G401 (cell line): Measurements from ENCODE around the gene TMED8. TPM values are rescaled to one million over a fixed set of nuclear protein-coding genes. Genes with fewer than 3 reads are reported as not detected.
A peak's percentile ranks its signal among the peaks of the same experiment; 100 is the strongest.
"Not testable (repeated sequence)": the region's sequence is repeated elsewhere in the genome, so short reads cannot be mapped to it uniquely, and the experiment has no call there.

Experiments used
- DNase-seq: peaks from one replicate; pipeline ENCODE4 v3.0.0-alpha.2; 2015; ENCODE audit warnings: low spot score
- in situ Hi-C: cut with HindIII; loops from 2 replicates; pipeline ENCODE4 v1.10.0; 2016; ENCODE audit warnings: low sequenced_read_pairs, mixed read lengths
- total RNA-seq: library from RNA; depleted of rRNA; stranded (reverse); fragments of >200 nt; shearing (Covaris generic); gene quantifications from 2 replicates; pipeline ENCODE4 v1.2.3, GENCODE V29; 2014

Gene TMED8
- total RNA-seq, 1 experiment from 2014 or later: 6.1 TPM

- in situ Hi-C loops: no loop called here
- peak; percentile 3 for DNase-seq
Measured at GRCh38 chr14:77372304-77372841, 4.5 kb downstream of the TMED8 start.

- no peak for DNase-seq
- in situ Hi-C loops: no loop called here
Measured at GRCh38 chr14:77369285-77369684, 7.6 kb downstream of the TMED8 start.

- in situ Hi-C loops: no loop called here
- no peak for DNase-seq
Measured at GRCh38 chr14:77364146-77364545, 12.7 kb downstream of the TMED8 start.

DNA sequence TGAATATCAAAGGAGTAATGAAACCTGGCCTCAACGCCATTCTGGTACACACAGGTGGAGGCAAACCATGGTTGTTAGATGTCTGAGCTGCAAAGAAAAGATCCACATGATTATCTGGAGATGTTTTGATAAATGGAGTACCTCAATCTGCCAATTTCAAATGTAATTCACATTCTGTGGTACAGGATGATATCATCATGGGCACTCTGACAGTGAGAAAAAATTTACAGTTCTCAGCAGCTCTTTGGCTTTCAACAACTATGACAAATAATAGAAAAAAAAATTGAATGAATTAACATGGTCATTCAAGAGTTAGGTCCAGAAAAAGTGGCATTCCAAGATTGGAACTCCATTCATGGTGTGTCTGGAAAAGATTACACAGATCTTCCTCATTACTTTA lies 17.3 kb downstream of the TMED8 start:
- DNase-seq: no peak
- in situ Hi-C loops: no loop called here

- no peak for DNase-seq
- in situ Hi-C loops: no loop called here
Measured at GRCh38 chr14:77356899-77357298, 20.0 kb downstream of the TMED8 start.

DNA sequence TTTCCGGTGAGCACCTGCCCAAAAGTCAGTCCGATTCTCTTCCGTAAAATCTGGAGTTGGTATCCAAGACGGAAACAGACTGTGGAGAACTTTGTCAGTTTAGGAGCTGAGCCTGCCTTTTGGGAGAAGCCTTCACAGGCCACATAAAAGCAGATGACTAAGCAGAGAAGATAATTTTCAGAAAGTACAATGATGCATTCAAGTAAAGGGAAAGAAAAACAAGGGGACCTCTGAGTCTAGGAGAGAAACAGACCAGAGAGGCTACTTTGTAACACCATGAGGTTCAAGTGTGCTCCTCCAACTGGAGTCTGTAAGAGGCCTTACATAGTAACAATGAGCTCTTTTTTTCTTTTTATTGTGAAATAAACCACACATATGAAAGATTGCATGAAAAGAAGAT lies 21.1 kb downstream of the TMED8 start:
- in situ Hi-C loops: no loop called here
- DNase-seq: no peak

DNA sequence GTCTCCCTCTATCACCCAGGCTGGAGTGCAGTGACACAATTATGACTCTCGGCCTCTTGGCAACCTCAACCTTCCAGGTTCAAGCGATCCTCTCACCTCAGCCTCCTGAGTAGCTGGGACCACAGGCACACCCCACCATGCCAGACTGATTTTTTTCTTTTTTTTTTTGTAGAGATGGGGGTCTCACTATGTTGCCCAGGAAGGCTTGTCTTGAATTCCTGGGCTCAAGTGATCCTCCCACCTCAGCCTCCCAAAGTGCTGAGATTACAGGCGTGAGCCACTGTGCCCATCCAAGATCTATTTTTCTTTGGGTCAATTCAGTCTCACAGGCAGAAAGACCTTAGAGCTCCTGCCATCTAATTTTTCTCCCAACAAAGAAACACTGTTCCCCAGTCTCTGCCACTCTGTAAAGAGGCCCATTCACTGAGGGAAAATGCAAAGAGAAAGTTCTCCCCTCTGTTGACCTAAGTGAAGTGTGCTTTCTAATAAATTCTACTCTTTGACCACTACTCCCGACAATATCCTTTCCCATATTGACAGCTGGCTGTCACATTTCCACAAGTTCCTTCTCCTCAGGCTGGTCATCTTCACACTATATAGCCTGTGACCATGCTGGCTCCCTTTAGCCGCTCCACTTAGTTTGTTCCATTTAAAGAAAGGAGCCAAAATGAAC lies 23.3 kb downstream of the TMED8 start:
- in situ Hi-C loops: loop anchor here (5.0 kb wide), 1 partner anchor 104 kb away; the partner anchor contains the start of genes AHSA1 and VIPAS39

GRCh38 chr14:77347751-77348150 lies 29.1 kb downstream of the TMED8 start:
- in situ Hi-C loops: no loop called here
- DNase-seq: no peak

More for the DNA sequence above, 23.3 kb downstream of the TMED8 start:
- DNase-seq: no peak

DNA sequence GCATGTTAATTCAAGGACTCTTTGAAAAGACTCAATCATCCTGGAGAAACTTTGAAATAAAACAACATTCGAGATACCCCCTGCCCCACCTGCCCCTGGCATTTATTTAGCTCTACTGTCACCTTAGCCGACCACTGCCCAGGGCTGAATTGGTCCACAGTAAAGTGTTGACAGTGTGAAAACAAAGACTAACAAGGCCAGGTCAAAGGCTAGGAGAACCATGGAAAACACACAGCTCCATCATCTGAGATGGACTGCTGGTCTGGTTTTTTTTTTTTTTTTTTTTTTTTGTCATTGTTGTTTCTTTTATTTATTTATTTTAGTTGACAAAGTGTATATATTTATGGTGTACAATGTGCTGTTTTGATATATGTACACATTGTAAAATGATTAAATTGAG lies 30.4 kb downstream of the TMED8 start:
- in situ Hi-C loops: no loop called here
- no peak for DNase-seq

GRCh38 chr14:77344377-77344996 lies 32.4 kb downstream of the TMED8 start:
- DNase-seq: no peak
- in situ Hi-C loops: no loop called here

DNA sequence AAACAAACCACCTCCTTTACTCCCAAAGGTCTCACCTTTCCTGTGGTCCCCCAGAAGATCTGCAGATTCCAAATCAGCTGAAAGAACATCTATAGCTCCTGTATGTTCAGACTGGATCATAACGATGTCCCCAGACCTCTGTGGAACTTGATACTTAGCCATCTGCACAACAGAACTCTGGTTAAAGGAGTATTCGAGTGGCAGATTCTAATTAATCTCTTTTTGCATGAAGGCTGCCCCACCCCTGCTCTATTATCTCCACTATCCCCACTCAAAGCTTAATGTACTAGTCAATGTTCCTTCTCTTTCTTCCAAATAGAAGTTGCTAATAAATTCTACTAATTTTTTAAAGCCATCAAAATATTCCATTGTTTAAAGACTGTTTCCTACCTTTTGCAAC lies 33.2 kb downstream of the TMED8 start:
- no peak for DNase-seq
- in situ Hi-C loops: no loop called here

- in situ Hi-C loops: no loop called here
- no peak for DNase-seq
Measured at GRCh38 chr14:77342726-77343397, 34.0 kb downstream of the TMED8 start.

DNA sequence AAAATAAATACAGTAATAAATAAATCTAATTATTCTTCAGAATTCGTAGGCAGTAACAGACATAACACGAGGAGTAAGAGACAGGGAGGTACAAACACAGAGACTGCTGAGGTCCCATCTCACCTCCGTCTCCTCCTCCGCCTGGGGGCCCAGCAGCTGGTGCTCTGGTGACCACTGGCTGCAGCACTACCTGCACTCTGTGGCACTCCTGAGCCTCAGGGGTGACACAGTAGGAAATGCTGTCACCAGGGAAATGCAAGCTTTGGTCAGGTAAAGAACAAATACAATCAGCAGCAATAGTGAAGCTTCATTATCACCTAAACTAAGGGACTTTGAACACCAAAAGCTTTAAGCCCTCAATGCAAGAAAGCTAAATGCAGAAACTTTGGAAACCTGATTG lies 36.5 kb downstream of the TMED8 start:
- in situ Hi-C loops: no loop called here

GRCh38 chr14:77339407-77339806 lies 37.5 kb downstream of the TMED8 start:
- no peak for DNase-seq
- in situ Hi-C loops: no loop called here

More for the DNA sequence above, 36.5 kb downstream of the TMED8 start:
- DNase-seq: no peak

GRCh38 chr14:77338302-77338701 lies 38.6 kb downstream of the TMED8 start:
- no peak for DNase-seq
- in situ Hi-C loops: no loop called here

GRCh38 chr14:77337880-77338279 lies 39.0 kb downstream of the TMED8 start:
- in situ Hi-C loops: no loop called here

DNA sequence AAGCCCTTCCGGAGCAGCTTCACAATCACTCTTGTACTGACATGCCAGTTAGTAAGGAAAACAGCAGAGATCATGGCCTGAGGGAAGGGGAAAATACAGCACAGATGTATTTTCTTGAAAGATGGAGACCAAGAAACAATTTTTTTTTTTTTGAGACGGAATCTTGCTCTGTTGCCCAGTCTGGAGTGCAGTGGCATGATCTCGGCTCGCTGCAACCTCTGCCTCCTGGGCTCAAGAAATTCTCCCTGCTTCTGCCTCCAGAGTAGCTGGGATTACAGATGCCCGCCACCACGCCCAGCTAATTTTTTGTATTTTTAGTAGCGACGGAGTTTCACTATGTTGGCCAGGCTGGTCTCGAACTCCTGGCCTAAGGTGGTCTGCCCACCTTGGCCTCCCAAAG lies 39.6 kb downstream of the TMED8 start:
- DNase-seq, in situ Hi-C loops: not testable (repeated sequence)

More at GRCh38 chr14:77337880-77338279, 39.0 kb downstream of the TMED8 start:
- no peak for DNase-seq

DNA sequence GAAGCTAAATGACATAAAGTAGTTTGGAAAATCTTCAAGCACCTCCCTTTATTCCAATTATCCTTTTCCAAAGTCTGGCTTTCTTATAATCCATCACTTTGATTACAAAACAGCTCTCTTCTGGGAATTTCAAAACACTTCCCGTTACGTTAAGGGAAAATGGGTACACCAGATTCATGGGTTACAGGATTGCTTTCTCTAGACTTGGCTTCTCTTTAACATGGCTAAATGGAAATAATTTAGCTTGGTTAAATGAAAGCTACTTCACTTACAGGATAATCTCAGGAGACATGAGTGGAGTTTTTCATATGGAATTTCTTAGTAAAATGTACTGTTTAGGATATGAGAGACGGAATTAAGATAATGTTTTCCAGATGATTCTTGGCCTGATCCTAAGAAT lies 41.3 kb downstream of the TMED8 start:
- no peak for DNase-seq
- in situ Hi-C loops: no loop called here

DNA sequence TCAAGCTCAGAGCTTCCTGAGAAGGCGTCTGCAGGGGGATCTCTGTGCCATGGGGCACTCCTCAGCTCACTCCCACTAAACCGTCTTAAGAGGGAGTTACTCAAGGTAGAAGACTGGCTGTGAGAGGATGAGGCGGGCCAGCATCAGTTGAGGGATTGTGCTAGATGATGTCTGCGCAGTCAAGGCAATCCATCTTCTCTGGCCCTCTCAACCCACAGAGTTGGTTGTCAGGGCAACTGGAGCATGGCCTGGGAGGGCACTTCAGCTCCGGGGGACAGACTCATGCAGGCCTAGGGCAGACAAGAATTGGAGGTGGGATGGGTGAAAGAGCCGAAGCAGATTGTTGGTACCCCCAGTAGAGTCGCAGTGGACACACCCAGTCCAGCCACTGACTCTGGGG lies 47.0 kb downstream of the TMED8 start:
- in situ Hi-C loops: no loop called here
- no peak for DNase-seq

DNA sequence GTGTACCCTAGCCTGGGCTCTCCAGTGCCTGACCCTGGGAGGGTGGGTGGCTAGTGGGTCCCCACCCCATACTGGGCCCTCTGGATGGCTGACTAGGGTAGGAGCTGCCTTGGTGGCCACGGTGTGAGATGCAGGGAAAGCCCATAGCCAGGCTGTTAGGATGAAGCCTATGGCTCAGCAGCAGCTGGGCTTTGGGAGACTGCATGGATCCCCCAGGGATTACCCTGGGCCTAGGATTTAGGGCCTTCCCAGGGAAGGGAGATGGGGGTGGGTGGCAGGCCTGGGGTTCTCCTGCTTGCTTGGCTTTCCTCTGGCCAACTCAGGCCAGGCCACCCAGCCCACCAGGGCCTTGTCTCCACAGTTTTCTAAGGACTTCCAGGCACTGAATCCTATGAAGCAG lies 49.8 kb downstream of the TMED8 start:
- in situ Hi-C loops: no loop called here
- no peak for DNase-seq
